SJSA1 (cell line): ENCODE measurements around the gene CCDC178. TPM values are rescaled to one million over a fixed set of nuclear protein-coding genes. Genes with fewer than 3 reads are reported as not detected.

Experiments
- DNase-seq, 2 experiments: peaks; one replicate each; pipeline ENCODE4 v3.0.0-alpha.2; 2015 to 2020; ENCODE audit warnings: low spot score in 2 of 2, low read depth in 1 of 2
- H3K27ac ChIP-seq: fragments of 250-450 bp; sonication (Bioruptor Pico); 2 replicates; pipeline ENCODE4 v1.5.1; 2020; ENCODE audit warnings: mild to moderate bottlenecking, moderate library complexity
- H3K27me3 ChIP-seq: fragments of 250-450 bp; sonication (Bioruptor Pico); replicated peaks from 2 replicates; pipeline ENCODE4 v1.5.1; 2020; ENCODE audit warnings: mild to moderate bottlenecking, moderate library complexity
- H3K36me3 ChIP-seq: fragments of 250-450 bp; sonication (Bioruptor Pico); 2 replicates; pipeline ENCODE4 v1.5.1; 2020; ENCODE audit warnings: mild to moderate bottlenecking
- H3K4me1 ChIP-seq: fragments of 250-450 bp; sonication (Bioruptor Pico); replicated peaks from 2 replicates; pipeline ENCODE4 v1.6.1; 2021; ENCODE audit warnings: mild to moderate bottlenecking
- H3K4me3 ChIP-seq: fragments of 250-450 bp; sonication (Bioruptor Pico); 2 replicates; pipeline ENCODE4 v1.5.1; 2020; ENCODE audit warnings: mild to moderate bottlenecking
- H3K9me3 ChIP-seq: fragments of 250-450 bp; sonication (Bioruptor Pico); replicated peaks from 2 replicates; pipeline ENCODE4 v1.5.1; 2020; ENCODE audit warnings: mild to moderate bottlenecking
- total RNA-seq: library from RNA; depleted of rRNA; stranded (reverse); fragments of >200 nt; shearing (Covaris generic); gene quantifications from 2 replicates; pipeline ENCODE4 v1.2.3, GENCODE V29; 2014

Gene CCDC178
- total RNA-seq, 1 experiment from 2014 or later = not detected

DNA sequence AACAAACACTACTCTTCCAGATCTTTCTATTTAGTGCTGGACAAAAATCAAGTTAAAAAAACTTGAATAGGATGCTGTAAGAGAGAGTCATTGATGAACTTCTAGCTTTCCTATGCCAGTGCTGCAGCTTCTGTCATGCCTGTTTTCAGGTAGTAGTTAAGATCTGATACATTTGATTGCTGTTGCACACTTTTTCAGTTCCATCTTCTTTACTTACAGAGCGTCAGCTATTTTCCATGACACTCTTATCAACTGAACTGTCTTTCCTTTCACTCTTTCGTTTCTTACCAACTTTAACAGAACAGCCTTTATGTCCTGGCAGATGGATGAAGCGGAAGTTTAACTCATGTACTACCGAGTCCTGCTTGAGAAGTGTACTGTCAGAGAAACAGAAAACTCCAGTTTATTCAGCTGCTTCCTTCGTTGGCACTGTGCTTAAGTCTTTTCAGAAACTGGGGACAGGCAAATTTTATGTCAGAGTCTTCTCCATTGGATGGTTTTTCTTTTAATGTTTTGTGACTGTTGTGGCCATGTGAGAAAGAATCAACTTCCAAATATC is 521.8 kb downstream of the CCDC178 start:
- Histone ChIP-seq H3K4me3 (no peak overlapping the region), H3K9me3 (no peaks in the 10 kb centered on the region), H3K27ac (no peak overlapping the region), H3K27me3 (no peaks in the 10 kb centered on the region), H3K36me3 (no peaks in the 10 kb centered on the region), H3K4me1 (peaks cover 13% of the 10 kb centered on the region)
- DNase-seq = no peak

DNA sequence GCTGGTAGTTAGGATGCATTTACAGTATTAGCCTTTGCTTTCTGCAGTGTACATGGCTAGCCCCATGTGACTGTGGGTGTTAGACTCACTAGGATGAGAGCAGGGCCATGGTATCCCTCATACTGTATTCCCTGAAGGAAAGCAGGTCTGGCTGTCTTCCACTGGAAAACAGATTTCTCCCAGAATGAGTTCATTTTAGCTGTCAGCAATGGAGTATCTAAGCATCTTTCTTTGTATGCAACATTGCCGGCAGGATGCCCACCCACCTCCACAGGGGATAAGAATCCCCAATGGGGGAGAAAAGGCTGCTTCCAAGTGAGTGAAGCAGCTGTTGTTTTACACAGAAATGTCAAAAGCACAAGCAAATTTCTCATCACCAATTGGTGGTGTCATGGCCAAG is 525.0 kb downstream of the CCDC178 start:
- no peak for DNase-seq
- Histone ChIP-seq H3K9me3 (no peaks in the 10 kb centered on the region), H3K4me3 (no peak overlapping the region), H3K36me3 (no peaks in the 10 kb centered on the region), H3K27me3 (no peaks in the 10 kb centered on the region), H3K27ac (no peak overlapping the region), H3K4me1 (peaks cover 13% of the 10 kb centered on the region)

DNA sequence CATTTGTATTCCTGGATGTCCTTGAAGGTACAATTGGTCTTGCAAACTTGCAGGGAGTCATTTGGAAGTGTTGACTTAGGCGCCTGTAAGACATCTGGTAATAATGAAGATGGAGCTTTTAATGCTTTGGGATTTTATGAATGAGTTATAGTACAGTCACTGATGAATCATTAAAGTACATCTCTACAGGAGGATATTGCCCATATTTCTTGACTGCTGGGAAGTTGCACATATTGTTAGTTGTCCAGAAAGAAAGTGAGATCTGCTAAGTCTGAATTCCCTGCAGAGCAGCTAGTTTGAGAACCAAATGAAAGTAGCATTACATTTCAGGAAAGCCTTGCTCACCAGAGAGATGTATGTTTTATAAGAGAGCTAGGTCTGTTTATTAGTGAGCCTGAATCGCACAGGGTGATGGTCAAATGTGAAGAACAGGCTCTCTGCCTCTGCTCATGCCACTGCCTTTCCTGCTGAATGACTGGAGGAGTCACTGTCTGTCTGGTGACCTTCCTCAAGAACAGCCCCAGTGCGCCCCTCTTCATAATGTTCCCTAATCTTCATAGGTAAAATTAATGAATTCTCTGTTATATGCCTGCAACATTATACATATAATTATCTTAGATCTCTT is 528.7 kb downstream of the CCDC178 start:
- Histone ChIP-seq H3K36me3 (no peaks in the 10 kb centered on the region), H3K27ac (no peak overlapping the region), H3K9me3 (no peaks in the 10 kb centered on the region), H3K4me3 (no peak overlapping the region), H3K4me1 (peaks cover 18% of the 10 kb centered on the region), H3K27me3 (no peaks in the 10 kb centered on the region)
- peak in 1 of 2 experiments; percentile 33 for DNase-seq

DNA sequence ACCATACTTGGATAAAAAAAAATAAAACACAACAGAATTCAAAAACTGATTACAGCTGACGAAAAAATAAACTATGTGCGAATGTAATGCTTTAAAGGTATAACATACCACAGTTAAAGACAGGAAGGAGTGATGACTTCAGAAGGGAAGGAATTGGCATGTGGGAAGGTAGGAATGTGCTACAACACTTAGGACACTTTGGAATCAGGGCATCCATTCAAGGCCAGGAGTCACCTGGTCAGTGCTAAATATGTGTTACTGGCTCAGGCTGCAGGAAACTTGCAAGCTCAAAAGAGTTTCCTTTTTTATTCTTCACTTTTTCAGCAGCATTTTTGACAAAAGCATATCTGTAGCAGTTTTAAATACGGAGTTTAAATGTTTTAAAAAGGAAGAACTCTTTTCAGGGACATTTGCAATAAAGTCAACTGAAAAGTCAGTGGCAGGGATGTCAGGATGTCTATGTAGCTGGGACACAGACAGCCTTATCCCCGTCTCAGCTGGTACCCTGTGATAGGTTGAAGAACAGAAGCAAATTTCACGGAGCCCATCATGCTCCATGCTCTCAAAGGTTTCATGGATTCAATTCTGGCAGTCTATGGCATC is 529.7 kb downstream of the CCDC178 start:
- no peaks in the 10 kb centered on the region for H3K36me3 ChIP-seq
- no peaks in the 10 kb centered on the region for H3K27me3 ChIP-seq
- H3K9me3 ChIP-seq = no peaks in the 10 kb centered on the region
- no peak for DNase-seq
- H3K27ac ChIP-seq = no peak overlapping the region
- H3K4me3 ChIP-seq = no peak overlapping the region
- peaks cover 18% of the 10 kb centered on the region for H3K4me1 ChIP-seq

DNA sequence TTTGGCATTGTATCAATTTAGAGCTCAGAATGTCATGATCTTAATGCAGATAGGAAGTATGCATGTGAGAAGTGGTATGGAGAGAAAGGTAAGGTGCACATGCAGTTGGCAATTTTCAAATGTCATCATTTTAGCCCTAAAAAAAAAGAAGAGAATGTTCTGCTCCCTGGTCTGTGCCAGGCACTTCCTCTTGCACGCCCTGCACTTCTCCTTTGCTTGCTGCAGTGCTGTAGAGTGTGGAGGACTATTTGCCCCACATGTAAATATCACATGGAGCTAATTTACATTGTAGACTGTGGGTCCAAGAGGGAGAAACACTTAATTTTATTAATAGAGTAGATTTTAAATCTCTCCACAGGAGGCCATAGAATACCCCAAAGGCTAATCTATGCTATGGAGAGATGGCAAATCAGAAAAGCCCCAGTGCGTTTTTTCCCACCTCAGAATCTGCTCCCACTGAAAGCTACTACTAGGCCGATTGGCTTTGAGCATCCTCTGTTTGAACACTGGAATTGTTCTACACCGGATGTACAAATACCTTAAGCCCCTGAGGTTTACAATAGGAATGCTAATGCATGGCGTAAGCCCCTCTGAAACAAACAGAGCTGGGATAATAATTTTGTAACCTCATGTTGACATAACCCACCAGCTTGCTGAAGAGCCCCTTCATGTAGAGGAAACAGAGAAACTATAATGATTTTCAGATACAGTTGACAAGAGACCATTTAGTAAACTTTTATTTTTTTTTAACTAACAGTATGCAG is 530.5 kb downstream of the CCDC178 start:
- H3K27me3 ChIP-seq = no peaks in the 10 kb centered on the region
- H3K27ac ChIP-seq = no peak overlapping the region
- no peak for DNase-seq
- peaks cover 18% of the 10 kb centered on the region for H3K4me1 ChIP-seq
- no peaks in the 10 kb centered on the region for H3K36me3 ChIP-seq
- H3K9me3 ChIP-seq = no peaks in the 10 kb centered on the region
- no peak overlapping the region for H3K4me3 ChIP-seq

DNA sequence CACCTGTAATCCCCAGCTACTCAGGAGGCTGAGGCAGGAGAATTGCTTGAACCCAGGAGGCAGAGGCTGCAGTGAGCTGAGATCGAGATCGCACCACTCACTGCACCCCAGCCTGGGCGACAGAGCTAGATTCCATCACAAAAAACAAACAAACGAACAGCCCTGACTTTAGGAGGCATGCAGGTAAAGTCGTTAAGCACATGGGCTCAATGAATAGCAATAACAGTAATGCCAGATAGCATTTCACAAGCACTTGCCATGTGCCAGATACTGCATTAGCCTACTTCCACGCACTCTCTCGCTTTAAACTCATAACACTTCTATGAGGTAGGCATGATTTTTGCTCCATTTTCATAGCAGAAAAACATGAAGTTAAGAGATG is 532.1 kb downstream of the CCDC178 start:
- H3K27me3 ChIP-seq = no peaks in the 10 kb centered on the region
- H3K27ac ChIP-seq = no peak overlapping the region
- H3K36me3 ChIP-seq = no peaks in the 10 kb centered on the region
- peaks cover 18% of the 10 kb centered on the region for H3K4me1 ChIP-seq
- DNase-seq = no peak
- no peaks in the 10 kb centered on the region for H3K9me3 ChIP-seq
- H3K4me3 ChIP-seq = no peak overlapping the region

DNA sequence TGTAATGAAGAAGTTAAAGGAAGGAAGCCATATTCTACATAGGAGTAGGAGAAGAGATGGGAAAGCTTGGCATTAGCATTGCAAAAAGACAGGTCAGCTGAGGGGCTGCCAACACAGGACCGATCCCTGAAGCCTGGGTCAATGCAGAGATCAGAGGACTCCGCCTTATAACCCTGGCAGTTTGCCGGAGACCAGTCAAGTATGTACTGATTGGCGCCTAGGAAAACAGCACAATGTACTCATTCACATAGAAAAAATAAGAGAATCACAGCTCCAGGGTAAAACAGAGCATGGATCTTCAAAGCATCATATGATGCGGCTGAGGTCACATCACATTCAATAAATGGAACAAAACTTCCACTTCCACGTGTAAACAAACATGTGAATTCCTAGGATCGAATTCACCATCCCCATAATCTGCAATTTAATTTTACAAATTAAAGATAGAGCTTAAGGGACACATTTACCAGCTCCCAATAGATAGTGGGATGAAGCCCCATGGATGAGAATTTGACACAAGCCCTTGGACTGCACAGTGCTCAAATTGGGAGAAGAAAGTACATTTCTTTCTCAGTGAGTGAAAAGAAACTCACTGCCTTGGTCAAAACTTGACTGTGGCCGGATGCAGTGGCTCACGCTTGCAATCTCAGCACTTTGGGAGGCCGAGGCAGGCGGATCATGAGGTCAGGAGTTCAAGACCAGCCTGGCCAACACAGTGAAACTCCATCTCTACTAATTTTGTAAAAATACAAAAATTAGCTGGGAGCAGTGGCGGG is 532.7 kb downstream of the CCDC178 start:
- Histone ChIP-seq H3K36me3 (no peaks in the 10 kb centered on the region), H3K4me1 (peaks cover 18% of the 10 kb centered on the region), H3K4me3 (no peak overlapping the region), H3K27ac (no peak overlapping the region), H3K27me3 (no peaks in the 10 kb centered on the region), H3K9me3 (no peaks in the 10 kb centered on the region)
- no peak for DNase-seq

DNA sequence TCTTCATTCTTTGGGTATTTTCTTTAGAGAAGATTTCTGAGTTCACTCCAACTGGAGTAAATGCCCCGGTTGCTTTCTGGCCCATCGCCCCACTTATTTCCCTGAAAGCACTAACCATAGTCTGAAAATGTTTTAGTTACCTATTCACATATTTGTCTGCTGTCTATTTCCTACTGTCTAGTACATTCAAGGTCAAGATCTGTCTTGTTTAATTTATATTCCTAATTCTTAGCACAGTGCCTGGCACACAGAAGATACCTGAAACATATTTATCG is 533.3 kb downstream of the CCDC178 start:
- H3K27ac ChIP-seq = no peak overlapping the region
- no peaks in the 10 kb centered on the region for H3K27me3 ChIP-seq
- DNase-seq = no peak
- H3K9me3 ChIP-seq = no peaks in the 10 kb centered on the region
- H3K4me3 ChIP-seq = no peak overlapping the region
- H3K4me1 ChIP-seq = peaks cover 18% of the 10 kb centered on the region
- no peaks in the 10 kb centered on the region for H3K36me3 ChIP-seq

DNA sequence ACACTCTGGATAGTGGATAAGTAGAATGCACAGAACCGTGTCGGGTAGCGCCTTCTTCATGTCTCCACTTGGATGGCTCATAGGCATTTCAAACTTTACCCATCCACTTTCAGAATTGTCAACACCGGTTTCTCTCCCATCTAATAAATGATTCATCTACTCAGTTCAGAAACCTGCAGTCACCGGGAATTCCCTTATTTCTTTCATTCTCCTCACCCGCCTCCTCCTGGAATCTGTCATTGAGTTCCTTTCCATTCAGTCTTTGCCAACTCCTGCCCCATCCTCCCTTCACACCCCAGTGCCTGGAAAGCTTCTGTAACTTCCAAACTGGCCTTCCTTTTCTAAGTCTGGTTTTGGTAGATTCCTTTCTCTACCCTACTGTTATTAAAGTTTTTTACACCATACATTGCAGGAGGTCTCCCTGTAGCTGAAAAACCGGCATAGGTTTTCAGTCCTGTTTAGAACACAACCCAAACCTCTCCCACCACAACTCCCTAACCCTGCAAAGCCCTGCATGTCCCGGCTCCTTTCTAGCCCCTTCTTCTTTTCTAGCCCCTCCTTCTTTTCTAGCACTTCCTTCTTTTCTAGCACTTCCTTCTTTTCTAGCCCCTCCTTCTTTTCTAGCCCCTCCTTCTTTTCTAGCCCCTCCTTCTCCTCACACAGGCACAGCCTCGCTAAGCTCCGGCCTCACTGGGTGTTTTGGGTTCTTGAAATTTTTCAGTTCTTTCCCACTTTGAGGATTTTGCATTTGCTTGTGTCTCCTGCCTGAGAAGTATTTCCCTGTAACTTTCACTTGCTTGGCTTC is 533.8 kb downstream of the CCDC178 start:
- DNase-seq = no peak
- Histone ChIP-seq H3K36me3 (no peaks in the 10 kb centered on the region), H3K4me1 (peaks cover 13% of the 10 kb centered on the region), H3K27me3 (no peaks in the 10 kb centered on the region), H3K27ac (no peak overlapping the region), H3K9me3 (no peaks in the 10 kb centered on the region), H3K4me3 (no peak overlapping the region)

DNA sequence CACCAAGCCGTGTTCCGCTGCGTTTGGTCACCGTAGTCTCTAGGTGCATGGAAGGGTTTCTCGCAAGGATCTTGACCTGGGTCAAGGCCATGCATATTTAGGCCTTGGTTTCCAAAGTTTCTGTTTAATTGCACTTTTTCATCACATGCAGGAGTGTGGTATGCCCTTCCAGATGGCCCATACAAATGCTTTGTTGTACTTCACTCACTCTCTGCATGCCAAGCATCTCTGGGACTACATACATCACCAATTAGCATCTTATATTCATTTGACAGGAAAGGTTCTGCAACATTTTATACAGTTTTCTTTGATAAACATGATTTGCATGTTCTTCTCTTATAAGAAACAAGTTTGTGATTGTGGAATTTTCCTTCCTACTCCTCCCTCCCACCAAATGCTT is 534.9 kb downstream of the CCDC178 start:
- no peak for DNase-seq
- Histone ChIP-seq H3K27ac (no peak overlapping the region), H3K27me3 (no peaks in the 10 kb centered on the region), H3K9me3 (no peaks in the 10 kb centered on the region), H3K4me3 (no peak overlapping the region), H3K4me1 (peaks cover 6% of the 10 kb centered on the region), H3K36me3 (no peaks in the 10 kb centered on the region)

DNA sequence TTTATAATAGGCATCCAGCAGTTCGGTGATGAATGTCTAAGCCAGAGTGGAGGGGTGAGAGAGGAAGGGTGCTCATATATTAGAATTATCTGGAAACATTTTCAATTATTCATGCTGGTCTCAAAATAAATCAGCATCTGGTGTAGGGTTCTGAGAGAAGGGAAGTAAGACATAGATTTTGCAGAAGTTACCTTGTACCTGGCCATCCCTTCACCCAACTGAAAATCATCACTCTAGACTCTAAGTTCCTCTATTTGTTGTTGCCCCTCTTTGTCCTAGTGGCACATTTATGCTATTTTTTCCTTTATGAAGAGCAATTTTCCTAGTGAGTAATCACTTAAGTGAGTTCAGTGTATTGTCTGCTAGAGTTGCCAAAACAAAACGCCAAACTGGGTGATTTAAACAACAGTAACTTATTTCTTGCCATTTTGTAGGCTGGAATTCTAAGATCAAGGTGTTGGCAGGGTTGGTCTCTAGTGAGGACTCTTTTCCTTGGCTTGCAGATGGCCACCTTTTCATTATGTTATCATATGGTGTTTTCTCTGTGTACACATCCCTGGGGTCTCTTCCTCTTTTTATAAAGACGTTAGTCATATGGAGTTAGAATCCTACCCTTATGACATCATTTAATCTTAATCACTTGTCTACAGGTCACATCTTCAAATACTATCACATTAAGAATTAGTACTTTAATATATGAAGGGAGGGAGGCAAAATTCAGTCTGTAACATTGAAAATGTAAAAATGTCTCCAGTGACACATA is 537.8 kb downstream of the CCDC178 start:
- no peaks in the 10 kb centered on the region for H3K4me1 ChIP-seq
- no peak overlapping the region for H3K27ac ChIP-seq
- H3K36me3 ChIP-seq = no peaks in the 10 kb centered on the region
- no peaks in the 10 kb centered on the region for H3K9me3 ChIP-seq
- DNase-seq = no peak
- H3K4me3 ChIP-seq = no peak overlapping the region
- H3K27me3 ChIP-seq = no peaks in the 10 kb centered on the region

DNA sequence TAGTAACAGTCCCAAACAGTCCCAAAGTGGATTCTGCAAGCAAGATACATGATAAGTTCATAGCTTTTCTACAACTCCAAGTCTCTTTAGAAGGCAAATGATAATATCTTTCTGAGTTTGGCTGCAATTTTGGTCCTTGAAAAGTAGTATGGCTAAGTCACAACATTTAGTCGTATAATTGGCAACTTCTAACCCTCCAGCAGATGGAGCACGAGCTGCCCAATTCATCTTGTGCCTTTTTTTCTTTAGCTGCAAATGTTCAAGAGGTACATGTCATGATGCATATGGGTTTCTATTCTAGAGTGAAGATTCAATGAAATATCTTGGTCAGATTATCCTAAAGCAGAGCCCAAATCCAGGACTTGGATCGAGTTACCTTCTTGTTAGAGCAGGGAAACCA is 540.7 kb downstream of the CCDC178 start:
- no peak overlapping the region for H3K4me3 ChIP-seq
- no peaks in the 10 kb centered on the region for H3K9me3 ChIP-seq
- H3K27ac ChIP-seq = no peak overlapping the region
- H3K4me1 ChIP-seq = no peaks in the 10 kb centered on the region
- H3K27me3 ChIP-seq = no peaks in the 10 kb centered on the region
- H3K36me3 ChIP-seq = no peaks in the 10 kb centered on the region
- DNase-seq = no peak
